ENCODE data around the gene CT83. TPM values are rescaled to one million over a fixed set of nuclear protein-coding genes. Genes with fewer than 3 reads are reported as not detected.

Gene CT83
- not detected for total RNA-seq

GRCh38 chrX:116462822-116463221 lies at the start of gene CT83:
Gene CT83 (minus strand): TSS chrX:116462976. CDS start chrX:116462856, 120 bp downstream.
- no peak for DNase-seq
- no peak within 1 kb of the TSS for H3K9ac ChIP-seq (ENCODE audit: low read depth in 2 of 2, low read length in 2 of 2)
- H3K27ac ChIP-seq: no peak within 1 kb of the TSS
- H3K4me3 ChIP-seq: no peak within 1 kb of the TSS
- TF ChIP-seq, protein P1, sequence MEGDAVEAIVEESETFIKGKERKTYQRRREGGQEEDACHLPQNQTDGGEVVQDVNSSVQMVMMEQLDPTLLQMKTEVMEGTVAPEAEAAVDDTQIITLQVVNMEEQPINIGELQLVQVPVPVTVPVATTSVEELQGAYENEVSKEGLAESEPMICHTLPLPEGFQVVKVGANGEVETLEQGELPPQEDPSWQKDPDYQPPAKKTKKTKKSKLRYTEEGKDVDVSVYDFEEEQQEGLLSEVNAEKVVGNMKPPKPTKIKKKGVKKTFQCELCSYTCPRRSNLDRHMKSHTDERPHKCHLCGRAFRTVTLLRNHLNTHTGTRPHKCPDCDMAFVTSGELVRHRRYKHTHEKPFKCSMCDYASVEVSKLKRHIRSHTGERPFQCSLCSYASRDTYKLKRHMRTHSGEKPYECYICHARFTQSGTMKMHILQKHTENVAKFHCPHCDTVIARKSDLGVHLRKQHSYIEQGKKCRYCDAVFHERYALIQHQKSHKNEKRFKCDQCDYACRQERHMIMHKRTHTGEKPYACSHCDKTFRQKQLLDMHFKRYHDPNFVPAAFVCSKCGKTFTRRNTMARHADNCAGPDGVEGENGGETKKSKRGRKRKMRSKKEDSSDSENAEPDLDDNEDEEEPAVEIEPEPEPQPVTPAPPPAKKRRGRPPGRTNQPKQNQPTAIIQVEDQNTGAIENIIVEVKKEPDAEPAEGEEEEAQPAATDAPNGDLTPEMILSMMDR (IDR thresholded peaks at IDR 0.05): no peak
- no peaks in the 10 kb centered on the region for H3K27me3 ChIP-seq
- H3K36me3 ChIP-seq: no peaks in the 10 kb centered on the region
- H3K4me1 ChIP-seq: no peaks in the 10 kb centered on the region
- H3K9me3 ChIP-seq: no peaks in the 10 kb centered on the region
- intact Hi-C loops (cut with DNase I): no loop called here

- no peak overlapping the region for H3K27ac ChIP-seq
- no peak for DNase-seq
- H3K4me1 ChIP-seq: no peaks in the 10 kb centered on the region
- H3K9ac ChIP-seq (ENCODE audit: low read depth in 2 of 2, low read length in 2 of 2): no peak overlapping the region
- TF ChIP-seq, protein P1 (IDR thresholded peaks at IDR 0.05): no peak
- H3K27me3 ChIP-seq: no peaks in the 10 kb centered on the region
- intact Hi-C loops (cut with DNase I): no loop called here
- no peak overlapping the region for H3K4me3 ChIP-seq
- H3K9me3 ChIP-seq: no peaks in the 10 kb centered on the region
- no peaks in the 10 kb centered on the region for H3K36me3 ChIP-seq
Observed at GRCh38 chrX:116499780-116500179, 37.0 kb upstream of the CT83 start.

DNA sequence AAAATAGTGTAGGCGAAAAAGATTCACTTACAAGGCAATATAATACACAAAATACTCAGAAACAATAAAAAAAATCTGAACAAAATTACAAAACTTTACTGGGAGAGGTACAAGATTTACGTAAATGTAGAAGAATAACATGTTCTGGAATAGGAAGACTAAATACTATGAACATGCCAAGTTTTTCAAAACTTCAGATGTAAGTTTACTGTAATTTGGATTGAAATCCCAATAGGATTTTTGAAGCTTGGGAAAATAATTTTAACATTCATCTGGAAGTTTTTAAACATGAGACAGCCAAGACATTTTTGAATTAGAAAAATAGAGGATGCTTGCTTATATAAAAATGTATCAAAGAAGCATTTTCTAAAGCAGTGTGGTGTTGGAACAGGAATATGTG lies 30.5 kb upstream of the CT83 start:
- TF ChIP-seq, protein P1 (IDR thresholded peaks at IDR 0.05): no peak
- no peak overlapping the region for H3K27ac ChIP-seq
- DNase-seq: no peak
- no peak overlapping the region for H3K9ac ChIP-seq (ENCODE audit: low read depth in 2 of 2, low read length in 2 of 2)
- no peaks in the 10 kb centered on the region for H3K36me3 ChIP-seq
- intact Hi-C loops (cut with DNase I): no loop called here
- no peaks in the 10 kb centered on the region for H3K9me3 ChIP-seq
- no peaks in the 10 kb centered on the region for H3K27me3 ChIP-seq
- no peaks in the 10 kb centered on the region for H3K4me1 ChIP-seq
- H3K4me3 ChIP-seq: no peak overlapping the region

GRCh38 chrX:116490104-116490503 lies 27.3 kb upstream of the CT83 start:
- Histone ChIP-seq H3K9ac (ENCODE audit: low read depth in 2 of 2, low read length in 2 of 2) (no peak overlapping the region), H3K4me1 (no peaks in the 10 kb centered on the region), H3K9me3 (no peaks in the 10 kb centered on the region), H3K27me3 (no peaks in the 10 kb centered on the region), H3K4me3 (no peak overlapping the region), H3K36me3 (no peaks in the 10 kb centered on the region), H3K27ac (no peak overlapping the region)
- intact Hi-C loops (cut with DNase I): no loop called here
- no peak for DNase-seq
- TF ChIP-seq, protein P1 (IDR thresholded peaks at IDR 0.05): peak; percentile 15

- H3K9me3 ChIP-seq: no peaks in the 10 kb centered on the region
- no peak overlapping the region for H3K9ac ChIP-seq (ENCODE audit: low read depth in 2 of 2, low read length in 2 of 2)
- TF ChIP-seq, protein P1 (IDR thresholded peaks at IDR 0.05): no peak
- no peaks in the 10 kb centered on the region for H3K36me3 ChIP-seq
- H3K4me1 ChIP-seq: no peaks in the 10 kb centered on the region
- no peak overlapping the region for H3K4me3 ChIP-seq
- H3K27me3 ChIP-seq: no peaks in the 10 kb centered on the region
- H3K27ac ChIP-seq: no peak overlapping the region
- intact Hi-C loops (cut with DNase I): no loop called here
- DNase-seq: no peak
Observed at GRCh38 chrX:116480059-116480458, 17.3 kb upstream of the CT83 start.

DNA sequence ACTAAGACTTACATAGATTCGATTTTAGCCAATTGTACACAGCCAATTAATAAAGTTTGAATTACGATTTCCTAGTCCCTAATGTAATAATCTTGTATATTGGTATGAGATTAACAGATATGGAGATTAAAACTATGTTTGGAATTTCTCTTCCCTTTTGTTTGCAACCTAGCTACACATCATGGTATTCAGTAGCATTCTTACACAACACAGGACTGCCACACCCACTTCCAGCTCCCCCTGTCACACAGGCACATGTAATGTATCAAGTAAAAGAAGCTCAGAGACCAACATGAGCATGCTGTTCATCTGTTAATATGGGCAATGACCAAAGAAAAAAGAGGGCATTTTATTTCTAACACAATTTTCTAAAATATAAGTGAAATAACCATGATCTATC lies 13.6 kb downstream of the CT83 start:
- Histone ChIP-seq H3K9me3 (no peaks in the 10 kb centered on the region), H3K4me3 (no peak overlapping the region), H3K27ac (no peak overlapping the region), H3K36me3 (no peaks in the 10 kb centered on the region), H3K27me3 (no peaks in the 10 kb centered on the region), H3K9ac (ENCODE audit: low read depth in 2 of 2, low read length in 2 of 2) (no peak overlapping the region), H3K4me1 (no peaks in the 10 kb centered on the region)
- intact Hi-C loops (cut with DNase I): no loop called here
- DNase-seq: no peak
- TF ChIP-seq, protein P1 (IDR thresholded peaks at IDR 0.05): no peak
